Gastroesophageal sphincter (tissue), 4 donors: Measurements from ENCODE around the gene SPOCK3. TPM values are rescaled to one million over a fixed set of nuclear protein-coding genes. Genes with fewer than 3 reads are reported as not detected.

Source experiments
- ATAC-seq: fragments of 150-250 bp; one replicate; pipeline ENCODE4 v1.9.1; 2016; ENCODE audit warnings: mild to moderate bottlenecking, moderate library complexity
- H3K27ac ChIP-seq, 4 donors: fragments of 200-600 bp; sonication (generic) in 3 of 4; 1 replicate in 3 of 4; 2 replicates in 1 of 4; pipeline ENCODE4 v1.5.1; 2016 to 2019
- H3K27me3 ChIP-seq: fragments of 200-600 bp; sonication (generic); one replicate; pipeline ENCODE4 v1.5.1; 2019
- H3K36me3 ChIP-seq, 2 donors: fragments of 200-600 bp; sonication (generic); one replicate each; pipeline ENCODE4 v1.5.1; 2019; ENCODE audit warnings: control low read depth in 1 of 2
- H3K4me1 ChIP-seq, 3 donors: fragments of 200-600 bp; sonication (generic); 1 replicate in 2 of 3; 2 replicates in 1 of 3; pipeline ENCODE4 v1.5.1; 2016 to 2019; ENCODE audit warnings: control low read depth in 2 of 3
- H3K4me3 ChIP-seq, 2 donors: fragments of 200-600 bp; sonication (generic); one replicate each; pipeline ENCODE4 v1.5.1; 2019; ENCODE audit warnings: mild to moderate bottlenecking in 1 of 2, moderate library complexity in 1 of 2
- H3K9me3 ChIP-seq, 3 donors: fragments of 200-600 bp; sonication (generic); one replicate each; pipeline ENCODE4 v1.5.1; 2017 to 2019; ENCODE audit warnings: control low read depth in 2 of 3
- CTCF ChIP-seq, 4 experiments: fragments of 200-600 bp in 2 of 4; fragments of 450-650 bp in 2 of 4; sonication (generic) in 1 of 4; IDR thresholded peaks; one replicate each; pipeline ENCODE4 v1.5.1; 2017 to 2019; ENCODE audit warnings: antibody characterized with exemption in 4 of 4, mild to moderate bottlenecking in 2 of 4, moderate library complexity in 2 of 4
- EP300 ChIP-seq: sonication (generic); formaldehyde crosslinking; IDR thresholded peaks from one replicate; pipeline ENCODE4 v1.6.1; 2017; ENCODE audit warnings: antibody characterized with exemption, mild to moderate bottlenecking
- POLR2A ChIP-seq, 2 donors: fragments of 450-650 bp; IDR thresholded peaks; one replicate each; pipeline ENCODE4 v1.6.1; 2017; ENCODE audit warnings: antibody characterized with exemption in 2 of 2, mild to moderate bottlenecking in 2 of 2, moderate library complexity in 1 of 2
- POLR2AphosphoS5 ChIP-seq: sonication (generic); formaldehyde crosslinking; IDR thresholded peaks from one replicate; pipeline ENCODE4 v1.6.1; 2017; ENCODE audit warnings: antibody characterized with exemption
- WGBS, 2 donors: methylation state at CpG; one replicate each; pipeline ENCODE4 v1.1.5; 2018; ENCODE audit warnings: low coverage in 1 of 2; 5-methylcytosine and 5-hydroxymethylcytosine counted together
- small RNA-seq, 4 donors: library from RNA; depleted of rRNA; stranded (forward); fragments of <200 nt; gene quantifications; one replicate each; pipeline ENCODE3, GENCODE V24; 2016
- total RNA-seq, 4 donors: library from RNA; depleted of rRNA; stranded (reverse); fragments of >200 nt; gene quantifications; one replicate each; pipeline ENCODE4 v1.1.0, GENCODE V29; 2016

The SPOCK3 gene
- total RNA-seq, 4 donors from 2014 or later = 0.57 to 7.8 (median 3.0) TPM

DNA sequence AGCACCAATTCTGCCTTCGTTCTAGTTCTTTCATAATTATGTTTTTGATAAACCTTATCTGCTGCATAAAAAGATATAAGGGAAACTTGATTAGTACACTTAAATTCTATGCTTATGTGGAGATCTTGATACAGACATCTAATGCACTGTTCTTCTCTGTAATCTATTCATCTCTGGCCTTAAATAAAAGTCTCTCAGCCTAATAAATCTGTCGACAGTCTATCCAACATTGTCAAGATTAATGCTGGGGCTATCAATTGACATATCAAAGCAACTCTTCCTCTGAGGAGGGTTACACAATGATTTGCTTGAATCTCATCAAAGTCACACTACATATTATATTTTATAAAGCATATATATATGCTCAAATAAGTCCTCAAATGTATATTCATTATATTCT is 545.5 kb downstream of the SPOCK3 start:
- H3K27me3 ChIP-seq = no peaks in the 10 kb centered on the region
- no peaks in the 10 kb centered on the region for H3K4me1 ChIP-seq
- WGBS, 2 donors = 63 to 87% methylated on average over 2 of the region's 2 CpGs
- H3K9me3 ChIP-seq = no peaks in the 10 kb centered on the region
- TF ChIP-seq CTCF (IDR thresholded peaks at IDR 0.05) (no peak), EP300 (no peak), POLR2AphosphoS5 (no peak), POLR2A (IDR thresholded peaks at IDR 0.05) (no peak)
- H3K4me3 ChIP-seq = no peak overlapping the region
- no peaks in the 10 kb centered on the region for H3K36me3 ChIP-seq
- H3K27ac ChIP-seq = no peak overlapping the region
- ATAC-seq = no peak

- 93 to 100% methylated on average over 1 of the region's 1 CpG for WGBS, 2 donors
- Histone ChIP-seq H3K4me1 (no peaks in the 10 kb centered on the region), H3K27me3 (no peaks in the 10 kb centered on the region), H3K9me3 (no peaks in the 10 kb centered on the region), H3K36me3 (no peaks in the 10 kb centered on the region), H3K27ac (no peak overlapping the region), H3K4me3 (no peak overlapping the region)
- TF ChIP-seq EP300 = no peak
- TF ChIP-seq CTCF (IDR thresholded peaks at IDR 0.05) = no peak
- TF ChIP-seq POLR2AphosphoS5 = no peak
- no peak for TF ChIP-seq POLR2A (IDR thresholded peaks at IDR 0.05)
- no peak for ATAC-seq
Observed at GRCh38 chr4:166687828-166688227, 546.5 kb downstream of the SPOCK3 start.

Small RNA genes lying within 50 kb of the gene (small RNA-seq; reads per million reads assigned to genes)
- 0 to 0.82 (median 0.19) reads per million in 4 donors for gene RNA5SP171
